GM18907 (cell line): Measurements from ENCODE around the gene TRPM8.
"Not testable (repeated sequence)": the region's sequence is repeated elsewhere in the genome, so short reads cannot be mapped to it uniquely, and the experiment has no call there.

ENCODE experiments used
- ATAC-seq: cut with Tn5 transposase; IDR thresholded peaks from one replicate; pipeline ENCODE4 v1.9.1; 2021; ENCODE audit warnings: mild to moderate bottlenecking, moderate library complexity; ENCODE audit not compliant: unreplicated experiment

TRPM8 gene

GRCh38 chr2:233917116-233917515 is at the start of gene TRPM8:
TSS of gene TRPM8 (plus strand) at chr2:233917373. CDS start at chr2:233926538, 9,165 bp downstream.
- no peak for ATAC-seq

GRCh38 chr2:233867993-233868532 is 49.1 kb upstream of the TRPM8 start, which contains the start of gene MSL3B:
TSS of gene MSL3B (minus strand) at chr2:233868386.
- ATAC-seq = no peak

GRCh38 chr2:233871432-233871831 is 45.7 kb upstream of the TRPM8 start:
- ATAC-seq = no peak

- not testable (repeated sequence) for ATAC-seq
Observed at GRCh38 chr2:233872125-233872524, 45.0 kb upstream of the TRPM8 start.

GRCh38 chr2:233882353-233882752 is 34.8 kb upstream of the TRPM8 start:
- no peak for ATAC-seq

- ATAC-seq = no peak
Observed at GRCh38 chr2:233892793-233893192, 24.4 kb upstream of the TRPM8 start.

- not testable (repeated sequence) for ATAC-seq
Observed at GRCh38 chr2:233896253-233896652, 20.9 kb upstream of the TRPM8 start.

- no peak for ATAC-seq
Observed at GRCh38 chr2:233901367-233901766, 15.8 kb upstream of the TRPM8 start.

- no peak for ATAC-seq
Observed at GRCh38 chr2:233901884-233902283, 15.3 kb upstream of the TRPM8 start.

GRCh38 chr2:233905945-233906344 is 11.2 kb upstream of the TRPM8 start:
- no peak for ATAC-seq

GRCh38 chr2:233907627-233908026 is 9.5 kb upstream of the TRPM8 start:
- ATAC-seq = no peak

- no peak for ATAC-seq
Observed at GRCh38 chr2:233912691-233913423, 4.3 kb upstream of the TRPM8 start.

GRCh38 chr2:233915128-233915527 is 2.0 kb upstream of the TRPM8 start:
- ATAC-seq = no peak

- ATAC-seq = no peak
Observed at GRCh38 chr2:233919319-233919718, 2.1 kb downstream of the TRPM8 start.

- ATAC-seq = no peak
Observed at GRCh38 chr2:233919938-233920337, 2.8 kb downstream of the TRPM8 start.

- ATAC-seq = no peak
Observed at GRCh38 chr2:233922471-233922870, 5.3 kb downstream of the TRPM8 start.

- no peak for ATAC-seq
Observed at GRCh38 chr2:233925402-233925801, 8.2 kb downstream of the TRPM8 start.

- ATAC-seq = no peak
Observed at GRCh38 chr2:233926806-233927205, 9.6 kb downstream of the TRPM8 start.

GRCh38 chr2:233928594-233929351 is 11.6 kb downstream of the TRPM8 start:
- no peak for ATAC-seq

GRCh38 chr2:233929352-233930022 is 12.3 kb downstream of the TRPM8 start:
- no peak for ATAC-seq

- ATAC-seq = no peak
Observed at GRCh38 chr2:233934524-233934923, 17.4 kb downstream of the TRPM8 start.
